ENCODE measurements around the gene IGSF9B. TPM values are rescaled to one million over a fixed set of nuclear protein-coding genes. Genes with fewer than 3 reads are reported as not detected.

IGSF9B gene
- total RNA-seq, 1 experiment from 2014 or later: 2.2 TPM

DNA sequence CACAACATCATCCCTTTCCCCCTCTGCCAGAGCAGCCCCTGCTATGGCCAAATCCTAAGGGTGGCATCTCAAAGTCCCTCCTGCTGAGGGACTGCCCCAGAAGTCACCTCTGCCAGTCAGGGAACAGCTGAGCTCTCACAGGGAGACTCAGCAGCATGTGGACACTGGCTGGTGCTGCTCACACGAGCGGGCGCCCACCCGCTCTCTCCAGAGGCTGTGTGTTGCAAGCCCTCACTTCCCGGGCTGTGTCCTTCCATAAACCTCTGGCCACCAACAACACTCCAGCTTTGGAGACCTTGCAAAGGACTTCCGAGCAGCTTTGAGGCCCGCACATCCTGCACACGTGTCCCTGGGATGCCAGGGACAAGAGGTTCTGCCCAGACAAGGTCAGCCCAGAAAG, 2.8 kb downstream of the IGSF9B start:
- no TSS peak for BruUV-seq (replicated peaks)
- DNase-seq (ENCODE audit: low read depth, low spot score): no peak
- ChIA-PET CTCF (no interaction called here), POLR2A (no interaction called here)
- Histone ChIP-seq H3K9me3 (ENCODE audit: control insufficient read depth, insufficient read depth, low read depth, low read length) (no peaks in the 10 kb centered on the region), H3K36me3 (ENCODE audit: control insufficient read depth, insufficient read depth, low read length) (no peaks in the 10 kb centered on the region; the same call in 1 of the 2 replicates), H3K27ac (ENCODE audit: low read length) (no peak overlapping the region), H3K27me3 (ENCODE audit: control insufficient read depth, insufficient read depth, low read length) (peaks cover 5% of the 10 kb centered on the region), H3K4me3 (ENCODE audit: low read depth in 2 of 2, low read length in 2 of 2) (no peak overlapping the region), H3K4me1 (ENCODE audit: control insufficient read depth, insufficient read depth, low read length) (peaks cover 9% of the 10 kb centered on the region; the same call in 1 of the 2 replicates)
- in situ Hi-C loops (cut with HindIII; ENCODE audit: low pct_unique_long_range_greater_than_20kb, low sequenced_read_pairs): no loop called here
- intact Hi-C loops (cut with micrococcal nuclease; ENCODE audit: unreplicated experiment): loop anchor here (10.0 kb wide), 1 partner anchor 59 kb away; no protein-coding TSS in a partner anchor
- ATAC-seq: no peak
- TF ChIP-seq, protein P1, sequence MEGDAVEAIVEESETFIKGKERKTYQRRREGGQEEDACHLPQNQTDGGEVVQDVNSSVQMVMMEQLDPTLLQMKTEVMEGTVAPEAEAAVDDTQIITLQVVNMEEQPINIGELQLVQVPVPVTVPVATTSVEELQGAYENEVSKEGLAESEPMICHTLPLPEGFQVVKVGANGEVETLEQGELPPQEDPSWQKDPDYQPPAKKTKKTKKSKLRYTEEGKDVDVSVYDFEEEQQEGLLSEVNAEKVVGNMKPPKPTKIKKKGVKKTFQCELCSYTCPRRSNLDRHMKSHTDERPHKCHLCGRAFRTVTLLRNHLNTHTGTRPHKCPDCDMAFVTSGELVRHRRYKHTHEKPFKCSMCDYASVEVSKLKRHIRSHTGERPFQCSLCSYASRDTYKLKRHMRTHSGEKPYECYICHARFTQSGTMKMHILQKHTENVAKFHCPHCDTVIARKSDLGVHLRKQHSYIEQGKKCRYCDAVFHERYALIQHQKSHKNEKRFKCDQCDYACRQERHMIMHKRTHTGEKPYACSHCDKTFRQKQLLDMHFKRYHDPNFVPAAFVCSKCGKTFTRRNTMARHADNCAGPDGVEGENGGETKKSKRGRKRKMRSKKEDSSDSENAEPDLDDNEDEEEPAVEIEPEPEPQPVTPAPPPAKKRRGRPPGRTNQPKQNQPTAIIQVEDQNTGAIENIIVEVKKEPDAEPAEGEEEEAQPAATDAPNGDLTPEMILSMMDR (IDR thresholded peaks at IDR 0.05): no peak
- TF ChIP-seq SIN3A (IDR thresholded peaks at IDR 0.05; ENCODE audit: borderline replicate concordance, insufficient read depth, low read depth, low read length) (no peak), POLR2AphosphoS5 (IDR thresholded peaks at IDR 0.05; ENCODE audit: low read depth, low read length) (no peak), TCF7L2 (IDR thresholded peaks at IDR 0.05; ENCODE audit: low read depth, low read length) (no peak)
- TF ChIP-seq, protein P2, sequence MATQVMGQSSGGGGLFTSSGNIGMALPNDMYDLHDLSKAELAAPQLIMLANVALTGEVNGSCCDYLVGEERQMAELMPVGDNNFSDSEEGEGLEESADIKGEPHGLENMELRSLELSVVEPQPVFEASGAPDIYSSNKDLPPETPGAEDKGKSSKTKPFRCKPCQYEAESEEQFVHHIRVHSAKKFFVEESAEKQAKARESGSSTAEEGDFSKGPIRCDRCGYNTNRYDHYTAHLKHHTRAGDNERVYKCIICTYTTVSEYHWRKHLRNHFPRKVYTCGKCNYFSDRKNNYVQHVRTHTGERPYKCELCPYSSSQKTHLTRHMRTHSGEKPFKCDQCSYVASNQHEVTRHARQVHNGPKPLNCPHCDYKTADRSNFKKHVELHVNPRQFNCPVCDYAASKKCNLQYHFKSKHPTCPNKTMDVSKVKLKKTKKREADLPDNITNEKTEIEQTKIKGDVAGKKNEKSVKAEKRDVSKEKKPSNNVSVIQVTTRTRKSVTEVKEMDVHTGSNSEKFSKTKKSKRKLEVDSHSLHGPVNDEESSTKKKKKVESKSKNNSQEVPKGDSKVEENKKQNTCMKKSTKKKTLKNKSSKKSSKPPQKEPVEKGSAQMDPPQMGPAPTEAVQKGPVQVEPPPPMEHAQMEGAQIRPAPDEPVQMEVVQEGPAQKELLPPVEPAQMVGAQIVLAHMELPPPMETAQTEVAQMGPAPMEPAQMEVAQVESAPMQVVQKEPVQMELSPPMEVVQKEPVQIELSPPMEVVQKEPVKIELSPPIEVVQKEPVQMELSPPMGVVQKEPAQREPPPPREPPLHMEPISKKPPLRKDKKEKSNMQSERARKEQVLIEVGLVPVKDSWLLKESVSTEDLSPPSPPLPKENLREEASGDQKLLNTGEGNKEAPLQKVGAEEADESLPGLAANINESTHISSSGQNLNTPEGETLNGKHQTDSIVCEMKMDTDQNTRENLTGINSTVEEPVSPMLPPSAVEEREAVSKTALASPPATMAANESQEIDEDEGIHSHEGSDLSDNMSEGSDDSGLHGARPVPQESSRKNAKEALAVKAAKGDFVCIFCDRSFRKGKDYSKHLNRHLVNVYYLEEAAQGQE (IDR thresholded peaks at IDR 0.05; ENCODE audit: insufficient read depth in 1 of 2, low read depth in 2 of 2, low read length in 1 of 2): no peak

DNA sequence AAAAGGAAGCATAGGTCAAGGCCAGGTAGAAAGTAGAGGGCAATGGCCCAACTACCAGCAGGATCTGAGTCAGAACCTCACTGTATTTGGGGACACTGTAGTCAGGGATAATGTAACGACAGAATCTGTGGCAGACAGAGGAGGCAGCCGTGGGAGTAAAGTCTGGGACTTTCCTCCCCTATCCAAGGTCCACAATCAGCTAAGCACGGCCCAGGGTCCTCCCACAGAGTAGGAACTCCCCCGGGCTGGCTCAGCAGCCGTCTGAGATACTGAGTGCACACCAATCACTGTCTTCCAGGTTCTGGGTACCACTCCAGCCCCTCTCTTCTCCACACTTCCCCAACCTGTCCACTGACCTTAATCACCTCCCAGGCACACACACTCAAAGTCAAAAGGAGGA, 3.2 kb downstream of the IGSF9B start:
- POLR2A ChIA-PET: no interaction called here
- CTCF ChIA-PET: no interaction called here
- no peak for DNase-seq (ENCODE audit: low read depth, low spot score)
- no peaks in the 10 kb centered on the region for H3K9me3 ChIP-seq (ENCODE audit: control insufficient read depth, insufficient read depth, low read depth, low read length)
- BruUV-seq (replicated peaks): no TSS peak
- H3K4me3 ChIP-seq (ENCODE audit: low read depth in 2 of 2, low read length in 2 of 2): no peak overlapping the region
- TF ChIP-seq TCF7L2 (IDR thresholded peaks at IDR 0.05; ENCODE audit: low read depth, low read length): no peak
- no peak for TF ChIP-seq SIN3A (IDR thresholded peaks at IDR 0.05; ENCODE audit: borderline replicate concordance, insufficient read depth, low read depth, low read length)
- TF ChIP-seq, protein P2 (IDR thresholded peaks at IDR 0.05; ENCODE audit: insufficient read depth in 1 of 2, low read depth in 2 of 2, low read length in 1 of 2): no peak
- no peak for TF ChIP-seq POLR2AphosphoS5 (IDR thresholded peaks at IDR 0.05; ENCODE audit: low read depth, low read length)
- TF ChIP-seq, protein P1 (IDR thresholded peaks at IDR 0.05): no peak
- H3K27me3 ChIP-seq (ENCODE audit: control insufficient read depth, insufficient read depth, low read length): peaks cover 5% of the 10 kb centered on the region
- in situ Hi-C loops (cut with HindIII; ENCODE audit: low pct_unique_long_range_greater_than_20kb, low sequenced_read_pairs): no loop called here
- no peaks in the 10 kb centered on the region; the same call in 1 of the 2 replicates for H3K36me3 ChIP-seq (ENCODE audit: control insufficient read depth, insufficient read depth, low read length)
- peaks cover 9% of the 10 kb centered on the region; the same call in 1 of the 2 replicates for H3K4me1 ChIP-seq (ENCODE audit: control insufficient read depth, insufficient read depth, low read length)
- no peak for ATAC-seq
- H3K27ac ChIP-seq (ENCODE audit: low read length): no peak overlapping the region
- intact Hi-C loops (cut with micrococcal nuclease; ENCODE audit: unreplicated experiment): loop anchor here (10.0 kb wide), 1 partner anchor 59 kb away; no protein-coding TSS in a partner anchor

Data from Panc1 (cell line).